Uterus (tissue), 2 donors: ENCODE data around the gene GLMP.

Experiments
- CTCF ChIP-seq, 4 experiments: fragments of 200-600 bp in 2 of 4; fragments of 450-650 bp in 2 of 4; sonication (generic) in 2 of 4; IDR thresholded peaks; one replicate each; pipeline ENCODE4 v1.5.1; 2016 to 2019; ENCODE audit warnings: antibody characterized with exemption in 4 of 4, mild to moderate bottlenecking in 2 of 4, moderate library complexity in 1 of 4
- POLR2A ChIP-seq, 2 donors: fragments of 450-650 bp; IDR thresholded peaks; one replicate each; pipeline ENCODE4 v1.6.1; 2016; ENCODE audit warnings: antibody characterized with exemption in 2 of 2, mild to moderate bottlenecking in 1 of 2, moderate library complexity in 1 of 2

GRCh38 chr1:156336242-156336641, 40.8 kb upstream of the GLMP start:
- TF ChIP-seq POLR2A (IDR thresholded peaks at IDR 0.05) (no peak), CTCF (IDR thresholded peaks at IDR 0.05) (no peak)
